ENCODE data around the gene DUS3L.

Gene DUS3L

GRCh38 chr19:5790559-5791520 lies at the start of gene DUS3L:
DUS3L (minus strand) TSS chr19:5791163; CDS start chr19:5791141, 22 bp downstream.
- peak; percentile 98 for DNase-seq (ENCODE audit: low read depth in 1 of 2, low spot score in 1 of 2)
- TF ChIP-seq JUND (IDR thresholded peaks at IDR 0.05; ENCODE audit: low read depth) = no peak
- in situ Hi-C loops (cut with HindIII; ENCODE audit: low pct_unique_long_range_greater_than_20kb, low sequenced_read_pairs) = no loop called here

GRCh38 chr19:5839065-5840017 lies 48.4 kb upstream of the DUS3L start, which contains the start of gene FUT6:
FUT6 (minus strand) TSS chr19:5839702; CDS start chr19:5832567, 7,135 bp downstream.
- in situ Hi-C loops (cut with HindIII; ENCODE audit: low pct_unique_long_range_greater_than_20kb, low sequenced_read_pairs) = no loop called here
- no peak for DNase-seq (ENCODE audit: low read depth in 1 of 2, low spot score in 1 of 2)
- TF ChIP-seq JUND (IDR thresholded peaks at IDR 0.05; ENCODE audit: low read depth) = no peak

GRCh38 chr19:5838353-5839064 lies 47.5 kb upstream of the DUS3L start:
- DNase-seq (ENCODE audit: low read depth in 1 of 2, low spot score in 1 of 2) = no peak
- no peak for TF ChIP-seq JUND (IDR thresholded peaks at IDR 0.05; ENCODE audit: low read depth)
- in situ Hi-C loops (cut with HindIII; ENCODE audit: low pct_unique_long_range_greater_than_20kb, low sequenced_read_pairs) = no loop called here

DNA sequence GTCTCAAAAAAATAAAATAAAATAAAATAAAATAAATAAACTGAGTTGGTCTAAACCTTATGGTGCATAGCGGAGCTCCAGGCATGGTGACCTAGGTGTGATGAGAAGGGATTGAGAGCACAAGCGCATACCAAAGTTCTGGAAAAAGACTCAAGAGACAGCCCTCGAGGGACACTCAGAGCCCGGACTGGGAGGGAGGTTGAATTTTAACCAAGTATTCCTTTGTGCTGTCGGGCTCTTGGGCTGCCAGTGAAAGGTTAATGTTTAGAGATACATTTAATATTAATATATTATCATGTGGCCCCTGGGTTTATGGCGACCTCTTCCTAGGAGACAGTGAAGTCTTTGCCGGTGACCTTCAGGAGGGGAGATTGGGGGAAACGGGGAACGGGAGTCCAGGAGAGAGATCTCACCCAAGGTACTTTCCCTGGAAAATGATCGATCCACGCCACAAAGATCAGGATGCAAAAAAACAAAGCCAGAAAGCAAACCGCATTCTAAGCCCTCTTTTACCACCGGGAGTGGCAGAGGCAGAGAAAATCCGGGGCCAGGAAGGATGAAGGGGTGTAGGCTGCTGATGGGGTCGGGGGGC lies 46.9 kb upstream of the DUS3L start:
- DNase-seq (ENCODE audit: low read depth in 1 of 2, low spot score in 1 of 2) = no peak
- no peak for TF ChIP-seq JUND (IDR thresholded peaks at IDR 0.05; ENCODE audit: low read depth)
- in situ Hi-C loops (cut with HindIII; ENCODE audit: low pct_unique_long_range_greater_than_20kb, low sequenced_read_pairs) = no loop called here

DNA sequence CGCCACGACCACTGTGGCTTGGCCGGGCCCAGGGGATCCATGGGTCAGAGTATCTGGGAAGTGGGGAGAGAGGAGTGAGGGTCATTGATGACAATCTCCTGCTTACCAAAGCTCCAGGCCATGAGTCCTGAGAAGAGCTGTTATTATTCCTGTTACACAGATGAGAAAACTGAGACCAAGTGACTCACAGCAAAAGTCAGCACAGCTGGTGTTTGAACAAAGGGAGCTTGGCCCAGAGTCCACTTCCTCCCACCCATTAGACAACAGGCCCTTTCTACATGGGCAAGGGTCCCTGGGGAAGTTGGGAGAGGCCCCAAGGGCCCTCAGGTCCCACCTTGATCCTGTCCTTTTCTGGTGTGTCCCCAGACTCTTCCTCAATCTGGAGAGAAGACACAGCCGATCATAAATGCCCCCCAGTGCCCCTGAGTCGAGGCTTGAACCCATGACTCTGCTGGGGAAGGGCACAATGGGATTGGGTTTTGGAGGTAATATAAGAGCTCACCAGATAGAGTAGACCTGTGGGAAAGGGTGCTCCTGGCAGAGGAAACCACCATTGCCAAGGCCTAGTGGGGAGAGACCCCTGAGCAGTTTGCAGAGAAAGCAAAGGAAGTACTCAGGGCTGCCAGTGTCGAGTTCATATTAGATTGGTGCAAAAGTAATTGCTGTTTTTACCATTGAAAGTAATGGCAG lies 41.7 kb upstream of the DUS3L start:
- in situ Hi-C loops (cut with HindIII; ENCODE audit: low pct_unique_long_range_greater_than_20kb, low sequenced_read_pairs) = no loop called here
- no peak for TF ChIP-seq JUND (IDR thresholded peaks at IDR 0.05; ENCODE audit: low read depth)
- no peak for DNase-seq (ENCODE audit: low read depth in 1 of 2, low spot score in 1 of 2)

DNA sequence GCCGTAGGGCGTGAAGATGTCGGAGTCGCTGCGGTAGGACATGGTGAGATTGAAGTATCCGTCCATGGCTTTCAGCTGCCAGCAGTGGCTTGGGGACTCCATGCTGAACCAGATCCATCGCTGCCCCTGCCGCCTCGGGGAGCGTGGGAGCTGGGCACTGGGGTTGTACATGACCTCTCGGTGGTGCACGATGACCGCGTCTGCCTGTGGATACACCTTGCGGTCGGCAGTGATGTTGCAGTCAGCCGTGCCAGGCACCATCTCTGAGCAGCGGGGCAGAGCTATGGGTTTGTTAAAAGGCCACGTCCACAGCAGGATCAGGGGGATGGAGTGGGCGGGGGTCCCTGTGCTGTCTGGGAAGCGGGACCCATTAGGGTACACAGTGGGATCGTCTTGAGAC lies 41.1 kb upstream of the DUS3L start:
- in situ Hi-C loops (cut with HindIII; ENCODE audit: low pct_unique_long_range_greater_than_20kb, low sequenced_read_pairs) = no loop called here
- DNase-seq (ENCODE audit: low read depth in 1 of 2, low spot score in 1 of 2) = no peak
- no peak for TF ChIP-seq JUND (IDR thresholded peaks at IDR 0.05; ENCODE audit: low read depth)

- no peak for TF ChIP-seq JUND (IDR thresholded peaks at IDR 0.05; ENCODE audit: low read depth)
- in situ Hi-C loops (cut with HindIII; ENCODE audit: low pct_unique_long_range_greater_than_20kb, low sequenced_read_pairs) = no loop called here
- DNase-seq (ENCODE audit: low read depth in 1 of 2, low spot score in 1 of 2) = no peak
Measured at GRCh38 chr19:5831159-5831558, 40.2 kb upstream of the DUS3L start.

- no peak for TF ChIP-seq JUND (IDR thresholded peaks at IDR 0.05; ENCODE audit: low read depth)
- no peak for DNase-seq (ENCODE audit: low read depth in 1 of 2, low spot score in 1 of 2)
- in situ Hi-C loops (cut with HindIII; ENCODE audit: low pct_unique_long_range_greater_than_20kb, low sequenced_read_pairs) = no loop called here
Measured at GRCh38 chr19:5829567-5830310, 38.8 kb upstream of the DUS3L start.

DNA sequence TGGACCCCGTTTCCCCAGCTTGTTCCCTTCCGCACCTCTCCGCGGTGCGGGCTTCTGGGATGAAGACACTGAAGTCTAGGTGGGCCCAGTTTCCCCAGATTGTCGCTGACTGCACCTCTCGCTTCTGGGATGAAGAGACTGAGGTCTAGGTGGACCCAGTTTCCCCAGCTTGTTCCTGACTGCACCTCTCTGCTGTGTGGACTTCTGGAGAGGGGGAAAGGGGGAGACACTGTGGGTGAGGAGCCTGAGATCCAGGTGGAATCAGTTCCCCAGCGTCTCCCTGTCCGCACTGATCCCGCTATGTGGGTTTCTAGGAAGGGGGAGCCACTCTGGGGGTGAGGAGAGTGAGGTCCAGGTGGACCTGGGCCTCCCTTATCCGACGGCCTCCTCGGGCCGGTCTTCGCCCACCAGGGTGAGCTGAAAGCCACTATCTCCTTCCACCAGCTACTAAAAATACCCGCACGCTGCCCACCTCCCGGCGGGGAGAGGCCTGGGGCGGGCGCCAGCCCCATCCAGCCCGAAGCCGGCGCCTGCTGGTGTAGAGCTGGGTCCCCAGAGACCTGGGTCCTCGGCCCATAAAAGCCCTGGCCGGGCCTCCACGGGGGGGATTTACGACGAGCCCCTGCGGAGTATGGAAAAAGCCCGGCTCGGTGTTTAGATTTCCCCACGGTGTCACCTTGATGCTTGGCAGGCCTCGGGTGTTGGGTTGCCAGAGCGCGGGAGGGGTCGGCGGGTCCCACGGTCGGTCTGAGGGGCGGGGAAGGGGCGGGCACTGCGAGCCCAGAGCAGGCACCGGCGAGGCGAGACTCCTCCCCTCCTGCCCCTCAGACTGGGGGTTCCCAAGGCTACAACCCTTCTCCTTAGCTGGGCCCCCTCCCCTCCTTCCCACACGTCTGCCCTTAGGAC lies 38.0 kb upstream of the DUS3L start:
- in situ Hi-C loops (cut with HindIII; ENCODE audit: low pct_unique_long_range_greater_than_20kb, low sequenced_read_pairs) = no loop called here
- no peak for TF ChIP-seq JUND (IDR thresholded peaks at IDR 0.05; ENCODE audit: low read depth)
- no peak for DNase-seq (ENCODE audit: low read depth in 1 of 2, low spot score in 1 of 2)
